ENCODE data around the gene SERPINE3.

The SERPINE3 gene

DNA sequence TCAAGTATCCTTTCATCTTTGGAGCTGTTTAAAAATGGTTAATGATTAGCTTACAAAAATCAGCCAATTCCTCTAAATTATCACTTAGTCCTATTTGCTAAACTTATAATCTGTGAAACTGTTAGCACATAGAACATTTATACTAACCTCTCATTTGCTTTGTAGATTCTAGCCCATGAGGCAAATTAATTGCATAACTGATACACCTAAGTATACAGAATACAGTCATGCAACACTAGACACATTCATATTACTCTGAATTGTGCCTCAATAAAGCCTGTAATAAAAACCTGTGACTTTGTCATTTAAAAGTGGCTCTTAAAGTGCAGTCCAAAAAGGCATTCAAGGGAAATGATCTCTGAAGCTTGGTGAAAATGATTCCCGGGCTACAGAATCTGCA lies 21.0 kb downstream of the SERPINE3 start:
- no peak for DNase-seq
- Histone ChIP-seq H3K27me3 (replicated peaks; ENCODE audit: insufficient read depth, low read length) (no peaks in the 10 kb centered on the region), H3K9ac (ENCODE audit: low read length) (no peak overlapping the region), H3K36me3 (replicated peaks; ENCODE audit: insufficient read depth, low read length) (no peaks in the 10 kb centered on the region), H2AFZ (ENCODE audit: low read length) (no peak overlapping the region), H3K9me2 (replicated peaks; ENCODE audit: insufficient read depth, low read length) (no peaks in the 10 kb centered on the region), H3K79me2 (ENCODE audit: low read length) (no peaks in the 10 kb centered on the region), H3K27ac (ENCODE audit: low read length) (no peak overlapping the region), H3K4me2 (ENCODE audit: low read depth, low read length) (no peak overlapping the region), H3K4me3 (ENCODE audit: low read length) (no peak overlapping the region), H3K9me3 (replicated peaks; ENCODE audit: insufficient read depth, low read length) (no peaks in the 10 kb centered on the region), H3K4me1 (ENCODE audit: low read length) (peaks cover 27% of the 10 kb centered on the region), H3F3A (ENCODE audit: insufficient read depth, low read length) (no peaks in the 10 kb centered on the region), H4K20me1 (ENCODE audit: insufficient read depth, low read length) (no peaks in the 10 kb centered on the region)
- TF ChIP-seq CTCF (IDR thresholded peaks at IDR 0.05; ENCODE audit: low read length), result no peak
- no peak for TF ChIP-seq EZH2phosphoT487 (IDR thresholded peaks at IDR 0.05; ENCODE audit: low read length)
- TF ChIP-seq EZH2 (optimal IDR thresholded peaks at IDR 0.05; ENCODE audit: low read depth, low read length), result no peak

DNA sequence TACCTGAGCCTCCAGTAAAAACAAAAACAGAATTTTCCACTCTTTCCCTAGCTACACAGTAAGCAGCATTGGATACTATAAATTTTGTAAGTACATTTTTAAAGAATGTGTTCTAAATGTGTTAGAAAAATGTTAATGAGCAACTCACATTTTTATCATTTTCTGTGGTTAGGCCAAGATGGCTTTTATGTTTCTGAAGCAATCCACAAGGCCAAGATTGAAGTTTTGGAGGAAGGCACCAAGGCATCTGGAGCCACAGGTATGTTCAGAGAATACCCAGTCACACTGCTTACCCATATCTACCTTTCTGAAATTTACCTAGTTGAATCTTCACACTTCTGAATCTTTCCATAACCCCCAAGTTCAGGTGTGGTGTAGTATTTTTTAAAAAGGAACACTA lies 21.6 kb downstream of the SERPINE3 start:
- H3K9me2 ChIP-seq (replicated peaks; ENCODE audit: insufficient read depth, low read length), result no peaks in the 10 kb centered on the region
- H3K36me3 ChIP-seq (replicated peaks; ENCODE audit: insufficient read depth, low read length), result no peaks in the 10 kb centered on the region
- H3K9ac ChIP-seq (ENCODE audit: low read length), result no peak overlapping the region
- H3K9me3 ChIP-seq (replicated peaks; ENCODE audit: insufficient read depth, low read length), result no peaks in the 10 kb centered on the region
- peaks cover 27% of the 10 kb centered on the region for H3K4me1 ChIP-seq (ENCODE audit: low read length)
- H3F3A ChIP-seq (ENCODE audit: insufficient read depth, low read length), result no peaks in the 10 kb centered on the region
- H3K27ac ChIP-seq (ENCODE audit: low read length), result no peak overlapping the region
- no peaks in the 10 kb centered on the region for H3K79me2 ChIP-seq (ENCODE audit: low read length)
- TF ChIP-seq EZH2phosphoT487 (IDR thresholded peaks at IDR 0.05; ENCODE audit: low read length), result no peak
- no peak for TF ChIP-seq CTCF (IDR thresholded peaks at IDR 0.05; ENCODE audit: low read length)
- no peak for TF ChIP-seq EZH2 (optimal IDR thresholded peaks at IDR 0.05; ENCODE audit: low read depth, low read length)
- no peaks in the 10 kb centered on the region for H4K20me1 ChIP-seq (ENCODE audit: insufficient read depth, low read length)
- H3K4me2 ChIP-seq (ENCODE audit: low read depth, low read length), result no peak overlapping the region
- no peaks in the 10 kb centered on the region for H3K27me3 ChIP-seq (replicated peaks; ENCODE audit: insufficient read depth, low read length)
- no peak overlapping the region for H2AFZ ChIP-seq (ENCODE audit: low read length)
- no peak overlapping the region for H3K4me3 ChIP-seq (ENCODE audit: low read length)
- DNase-seq, result no peak

GRCh38 chr13:51363625-51364024 lies 24.1 kb downstream of the SERPINE3 start:
- no peaks in the 10 kb centered on the region for H3K9me2 ChIP-seq (replicated peaks; ENCODE audit: insufficient read depth, low read length)
- H3K27ac ChIP-seq (ENCODE audit: low read length), result no peak overlapping the region
- H2AFZ ChIP-seq (ENCODE audit: low read length), result no peak overlapping the region
- no peaks in the 10 kb centered on the region for H3F3A ChIP-seq (ENCODE audit: insufficient read depth, low read length)
- no peak overlapping the region for H3K4me3 ChIP-seq (ENCODE audit: low read length)
- H3K27me3 ChIP-seq (replicated peaks; ENCODE audit: insufficient read depth, low read length), result no peaks in the 10 kb centered on the region
- peaks cover 26% of the 10 kb centered on the region for H3K4me1 ChIP-seq (ENCODE audit: low read length)
- H3K9ac ChIP-seq (ENCODE audit: low read length), result no peak overlapping the region
- no peak overlapping the region for H3K4me2 ChIP-seq (ENCODE audit: low read depth, low read length)
- DNase-seq, result no peak
- H3K79me2 ChIP-seq (ENCODE audit: low read length), result no peaks in the 10 kb centered on the region
- H4K20me1 ChIP-seq (ENCODE audit: insufficient read depth, low read length), result no peaks in the 10 kb centered on the region
- TF ChIP-seq EZH2phosphoT487 (IDR thresholded peaks at IDR 0.05; ENCODE audit: low read length), result no peak
- no peak for TF ChIP-seq EZH2 (optimal IDR thresholded peaks at IDR 0.05; ENCODE audit: low read depth, low read length)
- no peak for TF ChIP-seq CTCF (IDR thresholded peaks at IDR 0.05; ENCODE audit: low read length)
- no peaks in the 10 kb centered on the region for H3K9me3 ChIP-seq (replicated peaks; ENCODE audit: insufficient read depth, low read length)
- H3K36me3 ChIP-seq (replicated peaks; ENCODE audit: insufficient read depth, low read length), result no peaks in the 10 kb centered on the region

Measured in MM.1S (cell line).